Activated gamma-delta T cell treated with anti-CD3 and anti-CD28 coated beads, Interleukin-2, amount 50 U/mL, for 16 hours (primary cell): Measurements from ENCODE around the gene TEX14.
"Not testable (repeated sequence)": the region's sequence is repeated elsewhere in the genome, so short reads cannot be mapped to it uniquely, and the experiment has no call there.

Experiments
- DNase-seq: peaks from one replicate; pipeline ENCODE4 v3.0.0-alpha.2; 2020; ENCODE audit warnings: low read depth

TEX14 gene

DNA sequence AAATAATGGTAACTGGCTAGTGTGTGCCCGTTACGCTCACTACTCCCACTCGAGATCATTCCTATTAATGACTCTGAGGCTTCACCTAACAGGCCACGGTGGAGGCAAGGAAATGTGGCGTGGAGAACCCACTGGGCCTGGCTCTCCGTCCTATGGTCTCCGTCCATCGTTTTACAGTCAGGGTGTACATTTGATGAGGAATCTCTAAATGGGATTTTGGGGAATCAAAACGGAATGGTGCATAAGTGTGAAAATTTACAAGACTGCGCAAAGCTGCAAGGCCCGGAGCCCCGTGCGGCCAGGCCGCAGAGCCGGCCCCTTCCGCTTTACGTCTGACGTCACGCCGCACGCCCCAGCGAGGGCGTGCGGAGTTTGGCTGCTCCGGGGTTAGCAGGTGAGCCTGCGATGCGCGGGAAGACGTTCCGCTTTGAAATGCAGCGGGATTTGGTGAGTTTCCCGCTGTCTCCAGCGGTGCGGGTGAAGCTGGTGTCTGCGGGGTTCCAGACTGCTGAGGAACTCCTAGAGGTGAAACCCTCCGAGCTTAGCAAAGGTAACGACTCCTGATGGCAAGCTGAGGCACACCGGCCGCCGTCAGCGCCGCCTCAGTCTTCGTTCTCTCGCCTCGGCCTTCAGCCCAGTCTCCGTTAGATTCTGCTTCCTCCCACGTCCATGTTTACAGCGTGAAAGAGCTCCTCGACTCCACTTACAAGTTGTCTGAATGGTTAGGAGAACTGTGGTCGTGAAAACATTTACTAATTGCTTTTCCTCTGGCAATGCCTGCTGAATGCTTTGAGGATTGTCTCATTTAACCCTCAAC is 602 bp upstream of the TEX14 start, which contains the start of gene RAD51C:
Gene RAD51C (plus strand): TSS at position 364 of the 817 bp plus-strand sequence. CDS start 42 bp downstream, at position 406.
- DNase-seq = peak; percentile 74

DNA sequence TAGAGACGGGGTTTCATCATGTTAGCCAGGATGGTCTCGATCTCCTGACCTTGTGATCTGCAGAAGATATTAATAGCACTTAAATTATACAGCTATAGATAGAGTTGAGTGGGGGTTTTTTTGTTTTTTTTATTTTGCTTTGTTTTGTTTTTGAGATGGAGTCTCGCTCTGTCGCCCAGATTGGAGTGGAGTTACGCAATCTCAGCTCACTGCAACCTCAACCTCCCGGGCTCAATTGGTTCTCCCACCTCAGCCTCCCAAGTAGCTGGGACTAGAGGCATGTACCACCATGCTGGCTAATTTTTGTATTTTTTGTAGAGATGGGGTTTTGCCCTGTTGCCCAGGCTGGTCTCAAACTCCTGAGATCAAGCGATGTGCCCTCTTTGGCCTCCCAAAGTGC is 1.8 kb downstream of the TEX14 start:
- not testable (repeated sequence) for DNase-seq

DNA sequence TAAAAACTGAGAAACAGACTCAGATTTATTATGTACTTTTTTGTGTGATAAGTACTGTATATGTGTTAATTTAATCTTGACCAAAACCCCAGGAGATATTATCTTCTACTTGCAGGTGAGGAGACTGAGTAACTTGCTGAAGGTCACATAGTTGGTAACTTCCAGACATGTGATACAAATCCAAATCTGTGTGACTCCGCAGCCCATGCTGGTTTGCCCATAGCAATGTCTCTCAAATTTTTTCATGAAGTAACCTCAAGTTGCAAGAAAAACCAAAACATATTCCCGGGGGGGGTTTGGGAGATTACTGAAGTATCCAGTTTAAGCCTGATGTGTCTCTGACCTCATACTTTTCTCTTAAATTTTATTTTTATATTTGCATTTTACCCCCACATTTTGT is 3.3 kb downstream of the TEX14 start:
- DNase-seq = no peak

DNA sequence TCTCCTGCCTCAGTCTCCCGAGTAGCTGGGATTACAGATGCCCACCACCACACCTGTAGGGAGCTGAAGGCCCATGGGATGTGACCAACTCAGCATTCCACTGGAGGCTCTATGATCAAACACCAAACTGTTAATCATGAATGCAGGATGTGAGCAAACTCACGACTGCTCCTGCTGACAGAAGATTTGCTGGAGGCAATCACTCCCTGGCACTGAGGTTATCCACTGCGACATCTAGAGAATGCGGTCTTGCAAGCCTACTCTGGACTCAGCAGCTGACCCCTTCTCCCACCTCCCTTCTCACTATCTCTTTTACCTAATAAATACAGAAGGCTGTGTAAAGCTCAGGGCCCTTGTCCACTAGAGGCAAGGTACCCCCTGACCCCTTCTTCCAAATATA is 4.9 kb downstream of the TEX14 start:
- DNase-seq = no peak

GRCh38 chr17:58684462-58684861 is 7.4 kb downstream of the TEX14 start:
- not testable (repeated sequence) for DNase-seq

DNA sequence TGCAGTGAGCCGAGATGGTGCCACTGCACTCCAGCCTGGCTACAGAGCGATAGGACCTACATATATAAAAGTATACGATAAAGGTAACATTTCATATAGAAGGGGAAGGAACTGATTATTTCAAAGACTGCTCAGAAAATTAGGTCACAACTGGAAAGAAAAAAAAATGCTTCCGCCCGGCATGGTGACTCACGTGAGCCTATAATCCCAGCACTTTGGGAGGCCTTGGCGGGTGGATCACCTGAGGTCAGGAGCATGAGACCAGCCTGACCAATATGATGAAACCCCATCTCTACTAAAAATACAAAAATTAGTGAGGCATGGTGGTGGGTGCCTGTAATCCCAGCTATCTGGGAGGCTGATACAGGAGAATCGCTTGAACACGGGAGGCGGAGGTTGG is 7.8 kb downstream of the TEX14 start:
- no peak for DNase-seq

DNA sequence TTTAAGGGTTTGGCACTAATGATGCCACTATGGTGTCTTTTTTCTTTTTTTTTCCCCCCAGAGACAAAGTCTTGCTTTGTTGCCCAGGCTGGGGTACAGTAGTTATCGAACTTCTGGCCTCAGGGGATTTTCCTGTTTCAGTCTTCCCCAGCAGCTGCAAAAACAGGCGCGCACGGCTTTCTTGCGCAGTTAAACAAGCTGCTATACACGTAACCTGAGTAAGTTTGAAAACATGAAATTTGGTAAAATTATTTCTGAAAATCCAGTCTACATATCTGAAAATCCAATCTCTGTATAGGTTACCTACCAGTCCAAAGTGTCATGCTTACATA is 11.8 kb downstream of the TEX14 start:
- DNase-seq = no peak

GRCh38 chr17:58679263-58680037 is 12.4 kb downstream of the TEX14 start:
- DNase-seq = no peak

- DNase-seq = not testable (repeated sequence)
These were observed 13.6 kb downstream of the TEX14 start for GRCh38 chr17:58678287-58678686.

DNA sequence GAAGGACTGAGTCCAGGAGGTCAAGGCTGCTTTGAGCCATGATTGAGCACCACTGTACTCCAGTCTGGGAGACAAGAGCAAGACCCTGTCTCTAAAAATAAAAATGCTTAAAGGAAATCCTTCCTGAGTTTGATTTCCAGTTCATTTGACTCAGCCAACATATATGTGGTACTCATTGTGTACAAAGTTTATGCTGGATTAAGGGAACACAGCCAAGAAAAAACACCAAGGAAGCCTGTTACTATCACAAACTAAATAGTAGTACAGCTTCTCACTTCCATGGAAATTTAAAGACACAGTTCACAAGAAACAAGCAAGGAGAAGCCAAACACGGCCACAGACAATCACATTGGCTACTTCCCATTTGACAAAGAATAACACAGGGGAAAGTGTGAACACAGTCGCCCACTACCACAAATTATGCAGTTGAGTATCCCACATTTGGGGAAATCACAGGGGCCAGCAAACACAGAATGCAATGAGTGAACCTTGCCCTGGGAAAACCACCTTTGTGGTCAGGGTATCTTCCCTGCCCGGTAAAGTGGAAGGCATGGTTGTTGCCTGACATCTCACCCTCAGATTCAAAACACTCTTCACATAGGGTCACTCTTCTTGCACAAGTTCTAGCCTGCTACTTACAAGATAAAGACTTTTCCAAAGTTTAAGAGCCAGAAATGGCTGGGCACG is 14.5 kb downstream of the TEX14 start:
- no peak for DNase-seq

- no peak for DNase-seq
These were observed 19.9 kb downstream of the TEX14 start for GRCh38 chr17:58671969-58672368.

- DNase-seq = no peak
These were observed 22.0 kb downstream of the TEX14 start for GRCh38 chr17:58669853-58670252.

- no peak for DNase-seq
These were observed 23.3 kb downstream of the TEX14 start for GRCh38 chr17:58668598-58668935.

- DNase-seq = no peak
These were observed 23.8 kb downstream of the TEX14 start for GRCh38 chr17:58667934-58668597.

DNA sequence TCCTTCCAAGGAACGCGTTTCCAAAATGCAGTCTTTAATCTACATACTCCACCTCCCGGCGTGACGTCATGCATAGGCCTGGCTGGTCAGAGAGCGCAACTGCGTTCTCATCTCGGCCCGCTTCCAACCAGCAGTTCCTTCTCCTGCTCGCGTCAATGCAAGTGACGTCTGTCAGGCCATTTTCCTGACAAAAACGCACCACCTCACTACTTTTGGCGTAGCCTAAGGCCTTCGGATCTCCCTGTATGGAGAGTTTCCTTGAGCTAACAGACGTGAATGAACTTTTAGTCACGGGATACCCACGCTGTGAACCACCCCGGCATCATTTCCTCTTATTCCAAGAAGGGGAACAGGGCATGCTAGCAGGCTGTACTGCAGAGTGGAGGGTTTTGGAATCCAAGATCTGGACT is 25.0 kb downstream of the TEX14 start:
- DNase-seq = no peak

GRCh38 chr17:58665946-58666857 is 25.6 kb downstream of the TEX14 start:
- DNase-seq = no peak

GRCh38 chr17:58664302-58664701 is 27.5 kb downstream of the TEX14 start:
- no peak for DNase-seq

DNA sequence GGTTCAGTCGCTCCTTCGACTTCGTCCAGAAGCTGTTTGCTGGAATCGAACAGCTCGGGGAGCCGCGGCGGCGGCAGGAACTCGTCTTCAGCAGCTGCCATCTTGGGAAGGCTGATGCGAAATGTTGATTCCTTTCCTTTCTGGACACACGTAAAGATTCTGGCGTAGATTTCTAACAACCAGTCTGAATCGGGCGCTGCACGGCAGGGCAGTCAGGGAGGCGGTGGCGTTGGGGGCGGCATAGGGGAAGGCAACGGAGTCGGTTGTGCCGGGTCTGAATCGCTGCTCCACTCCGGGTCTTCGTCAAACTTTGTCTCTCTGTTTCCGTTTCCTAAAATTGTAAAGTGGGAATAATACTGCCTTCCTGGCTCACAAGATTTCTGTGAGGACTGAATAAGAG is 30.3 kb downstream of the TEX14 start:
- no peak for DNase-seq

- DNase-seq = no peak
These were observed 31.2 kb downstream of the TEX14 start for GRCh38 chr17:58660621-58661020.

- not testable (repeated sequence) for DNase-seq
These were observed 32.1 kb downstream of the TEX14 start for GRCh38 chr17:58659714-58660084.
